ENCODE measurements around the gene MAST4. TPM values are rescaled to one million over a fixed set of nuclear protein-coding genes. Genes with fewer than 3 reads are reported as not detected.

Gene MAST4
- total RNA-seq, 1 donor from 2014 or later, result 109 TPM

- DNase-seq (ENCODE audit: extremely low read depth, low read depth, low spot score), result no peak
These were observed 234.4 kb downstream of the MAST4 start for GRCh38 chr5:66830636-66831035.

GRCh38 chr5:66839636-66840185 lies 243.5 kb downstream of the MAST4 start:
- DNase-seq (ENCODE audit: extremely low read depth, low read depth, low spot score), result no peak

DNA sequence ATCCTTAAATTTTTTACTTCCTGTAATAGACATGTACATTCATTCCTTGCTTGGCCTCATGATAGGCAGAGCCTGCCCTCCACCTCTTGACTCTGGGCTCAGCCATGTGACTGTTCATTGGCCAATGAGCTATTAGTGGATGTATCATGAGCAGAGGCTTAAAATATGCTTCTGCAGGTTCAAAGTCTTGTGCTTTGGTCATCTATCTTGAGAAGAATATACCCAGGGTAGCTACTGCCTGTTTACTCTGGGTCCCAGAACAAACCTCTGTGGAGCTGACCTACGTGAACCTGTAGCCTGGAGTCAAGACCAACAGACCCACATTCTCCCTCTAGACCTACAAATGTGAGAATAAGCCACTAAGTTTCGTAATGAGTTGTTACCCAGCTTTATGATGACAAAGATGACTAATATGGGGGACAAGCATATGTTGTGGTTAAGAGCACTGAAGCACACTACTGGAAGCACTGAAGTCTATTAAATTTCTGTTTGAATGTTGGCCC lies 244.4 kb downstream of the MAST4 start:
- no peak for DNase-seq (ENCODE audit: extremely low read depth, low read depth, low spot score)

DNA sequence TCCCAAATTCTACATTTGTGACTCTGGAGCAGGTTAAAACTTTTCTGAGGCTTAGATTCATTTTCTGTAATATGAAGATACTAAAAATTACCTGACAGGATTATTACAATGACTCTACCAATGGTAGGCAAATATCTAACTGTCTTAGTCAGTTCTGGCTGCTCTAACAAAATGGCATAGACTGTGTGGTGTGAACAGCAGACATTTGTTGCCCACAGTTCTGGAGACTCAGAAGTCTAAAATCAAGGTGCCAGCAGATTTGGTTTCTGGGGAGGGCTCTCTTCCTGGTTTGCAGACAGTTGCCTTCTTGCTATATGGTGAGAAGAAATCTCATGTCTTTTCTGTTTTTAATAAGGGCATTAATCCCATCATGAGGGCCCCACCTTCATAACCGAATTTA lies 245.1 kb downstream of the MAST4 start:
- DNase-seq (ENCODE audit: extremely low read depth, low read depth, low spot score), result no peak

- no peak for DNase-seq (ENCODE audit: extremely low read depth, low read depth, low spot score)
These were observed 246.3 kb downstream of the MAST4 start for GRCh38 chr5:66842540-66842939.

DNA sequence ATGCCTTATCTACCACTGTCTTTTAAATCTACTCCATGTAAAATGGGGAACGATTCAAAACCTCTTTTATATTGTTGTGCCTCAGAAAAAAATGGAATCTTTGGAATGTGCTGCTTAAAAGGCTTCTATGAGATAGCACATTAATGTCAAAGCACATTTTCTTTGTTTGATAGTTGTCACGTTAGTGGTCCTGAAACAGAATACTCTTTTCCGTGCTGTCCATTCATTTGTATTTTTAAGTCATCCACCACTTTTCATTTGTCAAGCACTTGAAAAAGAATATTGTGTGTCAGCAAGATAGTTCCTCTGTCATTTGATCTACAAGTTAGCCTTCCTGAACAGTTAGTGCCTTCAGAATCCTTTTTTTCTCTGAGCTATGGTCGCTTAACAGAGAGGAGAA lies 246.9 kb downstream of the MAST4 start:
- no peak for DNase-seq (ENCODE audit: extremely low read depth, low read depth, low spot score)

DNA sequence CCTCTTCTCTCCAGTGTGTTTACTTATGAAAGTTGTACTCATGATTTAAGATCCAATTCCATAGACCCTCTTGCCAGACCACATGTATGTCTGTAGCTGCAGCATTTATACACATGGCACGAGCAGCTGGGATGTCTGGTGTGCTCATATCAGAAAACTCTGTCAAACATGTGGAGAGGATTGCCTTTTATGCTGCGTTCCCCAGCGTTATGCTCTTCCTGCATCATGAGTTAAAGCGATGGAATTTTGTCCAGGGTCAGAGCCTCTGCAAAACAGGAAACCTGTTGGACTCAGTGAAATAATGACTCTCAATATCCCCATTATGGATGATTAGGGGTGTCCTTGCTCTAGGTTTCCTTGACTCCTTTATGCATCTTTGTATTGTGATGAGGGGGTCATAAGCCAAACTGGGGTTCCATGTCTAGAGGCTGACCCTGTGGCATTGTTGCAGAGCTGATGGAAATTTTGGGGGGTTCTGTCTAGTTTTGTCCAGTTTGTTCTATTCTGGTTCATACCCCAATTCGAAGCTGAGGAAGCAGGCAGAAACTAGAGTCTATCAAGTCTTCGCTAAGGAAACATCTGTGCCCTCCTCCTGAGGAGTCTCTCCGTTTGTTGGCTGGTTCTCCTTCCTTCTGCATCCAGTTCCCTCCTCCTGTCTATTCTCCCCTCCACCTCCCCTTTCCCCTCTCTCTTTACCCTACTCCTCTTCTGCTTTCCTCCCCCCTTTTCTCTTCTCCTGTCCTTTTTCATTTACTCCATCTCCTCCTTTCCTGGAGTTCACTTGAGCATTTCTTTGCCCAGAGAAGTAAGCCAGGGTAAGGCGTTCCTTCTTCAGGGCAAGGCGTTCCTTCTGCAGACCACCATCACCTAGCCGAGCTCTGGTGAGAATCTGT lies 252.8 kb downstream of the MAST4 start:
- no peak for DNase-seq (ENCODE audit: extremely low read depth, low read depth, low spot score)

DNA sequence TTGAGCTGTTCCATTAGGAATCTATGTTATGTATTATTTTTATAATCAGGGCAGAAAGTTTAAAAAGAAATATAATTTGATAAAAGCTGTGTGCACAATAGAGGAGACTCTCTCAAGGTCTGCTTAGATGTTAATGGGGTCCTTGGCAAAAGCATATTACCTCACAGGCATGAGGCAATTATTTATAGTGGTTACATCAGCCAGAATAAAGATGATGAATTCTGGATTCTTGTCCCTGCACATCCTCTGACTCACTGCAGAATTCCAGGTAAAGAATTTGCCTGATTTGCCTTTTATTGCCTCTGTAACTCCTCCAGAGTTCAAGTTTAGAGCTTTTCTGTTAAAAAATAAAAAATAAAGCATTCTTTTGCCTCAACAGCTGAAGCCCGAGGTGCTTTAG lies 253.6 kb downstream of the MAST4 start:
- no peak for DNase-seq (ENCODE audit: extremely low read depth, low read depth, low spot score)

DNA sequence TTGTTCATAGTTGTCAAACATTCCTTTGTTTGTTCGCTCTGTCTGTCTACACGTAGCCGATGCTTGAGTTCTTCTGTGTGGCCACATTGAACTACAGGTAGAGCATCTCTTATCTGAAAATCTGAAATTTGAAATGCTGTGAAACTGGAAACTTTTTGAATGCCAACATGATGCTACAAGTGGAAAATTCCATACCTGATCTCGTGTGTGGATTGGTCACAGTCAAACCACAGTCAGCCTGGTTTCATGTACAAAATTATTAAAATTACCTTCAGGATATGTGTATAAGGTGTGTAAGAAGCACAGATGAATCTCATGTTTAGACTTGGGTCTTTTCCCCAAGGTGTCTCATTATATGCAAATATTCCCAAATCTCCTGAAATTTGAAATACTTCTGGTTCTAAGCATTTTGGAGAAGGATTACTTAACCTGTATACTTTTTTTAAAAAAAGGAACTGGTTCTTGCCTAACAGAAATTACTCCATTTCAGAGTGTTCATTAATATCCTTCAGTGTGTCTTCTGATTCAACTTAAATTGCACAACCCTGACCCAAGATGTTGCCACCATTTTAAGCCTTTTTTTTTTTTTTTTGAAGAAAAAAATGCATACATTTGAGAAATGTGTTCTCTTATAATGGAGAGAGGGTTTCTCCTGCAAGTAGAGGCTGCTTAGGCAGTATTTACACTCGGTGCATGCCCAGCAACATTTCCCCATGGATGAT lies 254.3 kb downstream of the MAST4 start:
- DNase-seq (ENCODE audit: extremely low read depth, low read depth, low spot score), result no peak

GRCh38 chr5:66851306-66851705 lies 255.1 kb downstream of the MAST4 start:
- no peak for DNase-seq (ENCODE audit: extremely low read depth, low read depth, low spot score)

DNA sequence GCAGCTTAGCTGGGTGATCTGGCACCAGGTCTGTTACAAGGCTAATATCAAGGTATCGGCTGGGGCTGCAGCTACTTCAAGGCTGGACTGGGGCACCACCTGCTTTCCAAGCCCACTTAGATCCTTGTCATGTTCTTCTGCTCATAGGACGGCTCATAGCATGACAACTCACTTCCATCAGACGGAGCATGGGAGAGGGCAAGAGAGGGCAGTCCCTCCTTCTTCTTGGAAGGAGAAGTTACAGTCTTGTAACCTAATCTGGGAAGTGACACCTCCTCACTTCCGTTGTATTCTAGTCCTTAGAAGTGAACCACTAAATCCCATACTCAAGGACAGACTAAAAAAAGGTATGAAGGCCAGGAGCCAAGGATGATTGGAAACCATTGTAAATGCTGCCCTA lies 258.2 kb downstream of the MAST4 start:
- no peak for DNase-seq (ENCODE audit: extremely low read depth, low read depth, low spot score)

DNA sequence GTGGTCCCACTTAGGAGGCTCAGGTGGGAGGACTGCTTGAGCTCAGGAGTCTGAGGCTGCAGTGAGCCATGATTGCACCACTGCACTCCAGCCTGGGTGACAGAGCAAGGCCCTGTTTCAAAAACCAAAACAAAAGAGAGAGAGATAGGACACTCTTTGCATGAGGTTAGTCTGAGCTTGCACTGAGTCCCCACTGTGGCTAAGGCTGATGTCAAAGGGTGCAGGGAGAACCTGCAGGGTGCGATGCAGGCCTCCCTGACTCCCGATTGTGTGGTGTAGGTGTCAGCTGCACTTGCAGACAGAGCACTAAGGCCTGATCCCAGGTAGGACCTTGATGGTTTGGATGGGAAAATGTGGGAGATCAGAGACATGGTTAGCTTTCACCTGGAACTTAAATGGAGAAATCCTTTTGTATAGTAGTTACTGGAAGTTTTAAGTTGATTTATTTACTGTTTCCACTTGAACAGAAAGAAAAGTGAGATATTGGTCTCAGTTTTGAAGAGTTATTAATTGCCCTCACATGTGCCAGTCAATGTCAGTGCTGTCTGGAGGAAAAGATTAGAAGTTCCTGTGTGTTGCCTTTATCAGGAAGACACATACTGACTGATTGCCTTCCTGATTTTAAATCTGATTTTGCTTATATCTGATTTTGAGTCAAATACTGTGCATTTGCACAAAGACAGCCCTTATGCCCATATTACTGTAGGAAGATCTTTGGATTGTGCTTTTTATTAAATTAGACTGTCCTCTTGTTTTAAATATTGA lies 260.0 kb downstream of the MAST4 start:
- no peak for DNase-seq (ENCODE audit: extremely low read depth, low read depth, low spot score)

GRCh38 chr5:66859526-66859925 lies 263.3 kb downstream of the MAST4 start:
- DNase-seq (ENCODE audit: extremely low read depth, low read depth, low spot score), result no peak

GRCh38 chr5:66860199-66860975 lies 264.2 kb downstream of the MAST4 start:
- DNase-seq (ENCODE audit: extremely low read depth, low read depth, low spot score), result no peak

DNA sequence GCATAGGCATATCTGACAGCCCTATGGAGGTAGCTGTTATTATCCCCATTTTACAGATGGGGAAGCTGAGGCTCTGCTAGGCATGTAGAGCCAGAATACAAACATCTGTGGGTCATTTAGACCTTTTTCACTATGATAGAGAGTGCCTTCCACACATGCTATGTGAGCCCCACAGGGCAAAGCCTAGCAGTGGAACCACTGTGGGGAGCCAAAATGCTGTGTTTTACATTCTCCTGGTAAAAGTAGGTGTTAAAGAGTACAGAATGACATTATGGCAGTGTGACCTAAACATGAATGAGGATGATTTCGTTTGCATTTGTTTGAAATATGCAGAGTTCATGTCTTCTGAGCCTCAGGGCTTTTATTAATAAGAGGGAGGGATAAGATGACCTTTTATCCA lies 265.2 kb downstream of the MAST4 start:
- DNase-seq (ENCODE audit: extremely low read depth, low read depth, low spot score), result no peak

DNA sequence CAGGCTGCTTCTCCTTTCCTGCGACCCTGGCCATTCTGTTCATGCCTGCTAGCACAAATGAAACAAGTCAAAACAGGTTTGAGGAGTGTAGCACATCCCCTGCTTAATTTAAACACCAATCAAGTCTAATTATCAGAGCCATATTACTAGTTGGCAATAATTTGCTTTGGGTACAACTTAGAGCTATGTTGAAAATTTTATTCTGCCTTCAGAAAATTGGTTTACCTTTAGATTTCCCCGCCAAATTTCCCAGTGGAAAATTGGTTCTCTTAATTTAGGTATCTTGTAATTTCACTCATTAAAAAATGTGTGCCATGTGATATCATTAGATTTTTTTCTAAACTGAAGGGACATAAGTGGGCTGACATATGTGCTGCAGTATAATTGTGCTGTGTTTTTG lies 265.8 kb downstream of the MAST4 start:
- DNase-seq (ENCODE audit: extremely low read depth, low read depth, low spot score), result no peak

GRCh38 chr5:66863243-66864170 lies 267.3 kb downstream of the MAST4 start:
- no peak for DNase-seq (ENCODE audit: extremely low read depth, low read depth, low spot score)

GRCh38 chr5:66864240-66864884 lies 268.2 kb downstream of the MAST4 start:
- peak; percentile 81 for DNase-seq (ENCODE audit: extremely low read depth, low read depth, low spot score)
